HL-60 (cell line): Measurements from ENCODE around the gene APOD.

Experiments used
- DNase-seq, 2 experiments: peaks; one replicate each; pipeline ENCODE4 v3.0.0-alpha.2; 2010 to 2020; ENCODE audit warnings: low read depth in 1 of 2, low spot score in 1 of 2
- H3K27ac ChIP-seq: fragments of 250-450 bp; sonication (Bioruptor Pico); replicated peaks from 2 replicates; pipeline ENCODE4 v1.5.1; 2020; ENCODE audit warnings: mild to moderate bottlenecking, moderate library complexity
- H3K27me3 ChIP-seq: fragments of 250-450 bp; sonication (Bioruptor Pico); 2 replicates; pipeline ENCODE4 v1.5.1; 2021; ENCODE audit warnings: mild to moderate bottlenecking, moderate library complexity; ENCODE audit not compliant: insufficient read depth, poor library complexity, severe bottlenecking
- H3K4me3 ChIP-seq: replicated peaks from 2 replicates; pipeline ENCODE4 v1.5.1; 2011; ENCODE audit warnings: mild to moderate bottlenecking, control low read depth, low read length; ENCODE audit not compliant: insufficient read depth
- GABPA ChIP-seq: IDR thresholded peaks from 2 replicates; pipeline ENCODE4 v1.6.1; 2012; ENCODE audit warnings: low read depth
- POLR2AphosphoS5 ChIP-seq: IDR thresholded peaks from 2 replicates; pipeline ENCODE4 v1.6.1; 2012; ENCODE audit warnings: low read depth
- REST ChIP-seq: IDR thresholded peaks from 2 replicates; pipeline ENCODE4 v1.6.1; 2012; ENCODE audit warnings: low read depth; ENCODE audit not compliant: insufficient replicate concordance
- SPI1 ChIP-seq: IDR thresholded peaks from 2 replicates; pipeline ENCODE4 v1.6.1; 2012; ENCODE audit warnings: low read depth, mild to moderate bottlenecking, borderline replicate concordance
- TF ChIP-seq, protein P1 (sequence below): IDR thresholded peaks from one replicate; pipeline ENCODE4 v1.5.1; 2011; ENCODE audit warnings: low read length, control low read depth, inconsistent platforms; ENCODE audit not compliant: insufficient read depth

APOD gene

DNA sequence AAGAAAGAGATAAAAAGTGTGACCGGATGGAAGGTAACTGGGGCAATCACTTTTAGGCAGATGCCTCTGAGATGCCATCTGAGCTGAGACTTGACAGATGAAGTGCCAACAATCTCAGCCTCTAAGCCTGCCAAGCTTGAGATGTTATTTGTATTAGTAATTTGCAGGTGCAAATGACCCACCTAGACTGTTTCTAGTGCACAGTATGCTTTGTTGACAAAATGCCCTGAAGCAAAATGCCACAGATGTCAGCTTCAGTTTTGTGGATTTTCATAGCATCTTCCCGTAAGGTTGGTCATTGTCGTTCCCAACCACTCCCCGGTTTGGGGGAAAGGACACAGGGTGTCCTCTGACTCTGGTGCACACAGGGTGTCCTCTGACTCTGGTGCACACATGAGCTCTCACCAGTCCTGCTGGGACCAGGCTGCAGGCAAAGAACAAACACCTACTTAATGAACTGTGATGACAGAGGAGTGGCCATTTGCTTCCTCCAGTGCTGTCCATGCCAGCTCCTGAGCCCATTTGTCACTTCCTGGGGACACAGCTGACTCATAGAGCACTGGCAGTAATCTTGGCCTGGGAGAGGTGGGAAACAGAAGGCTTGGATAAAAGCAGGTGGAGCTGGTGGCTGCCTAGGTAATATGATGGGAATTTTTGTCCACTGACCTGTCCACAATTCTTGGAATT, 23.9 kb downstream of the APOD start:
- no peak for TF ChIP-seq POLR2AphosphoS5
- no peak for TF ChIP-seq REST
- TF ChIP-seq GABPA: no peak
- TF ChIP-seq, protein P1, sequence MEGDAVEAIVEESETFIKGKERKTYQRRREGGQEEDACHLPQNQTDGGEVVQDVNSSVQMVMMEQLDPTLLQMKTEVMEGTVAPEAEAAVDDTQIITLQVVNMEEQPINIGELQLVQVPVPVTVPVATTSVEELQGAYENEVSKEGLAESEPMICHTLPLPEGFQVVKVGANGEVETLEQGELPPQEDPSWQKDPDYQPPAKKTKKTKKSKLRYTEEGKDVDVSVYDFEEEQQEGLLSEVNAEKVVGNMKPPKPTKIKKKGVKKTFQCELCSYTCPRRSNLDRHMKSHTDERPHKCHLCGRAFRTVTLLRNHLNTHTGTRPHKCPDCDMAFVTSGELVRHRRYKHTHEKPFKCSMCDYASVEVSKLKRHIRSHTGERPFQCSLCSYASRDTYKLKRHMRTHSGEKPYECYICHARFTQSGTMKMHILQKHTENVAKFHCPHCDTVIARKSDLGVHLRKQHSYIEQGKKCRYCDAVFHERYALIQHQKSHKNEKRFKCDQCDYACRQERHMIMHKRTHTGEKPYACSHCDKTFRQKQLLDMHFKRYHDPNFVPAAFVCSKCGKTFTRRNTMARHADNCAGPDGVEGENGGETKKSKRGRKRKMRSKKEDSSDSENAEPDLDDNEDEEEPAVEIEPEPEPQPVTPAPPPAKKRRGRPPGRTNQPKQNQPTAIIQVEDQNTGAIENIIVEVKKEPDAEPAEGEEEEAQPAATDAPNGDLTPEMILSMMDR: no peak
- no peak for TF ChIP-seq SPI1
- DNase-seq: no peak
- H3K4me3 ChIP-seq: no peak overlapping the region
- no peaks in the 10 kb centered on the region for H3K27me3 ChIP-seq
- H3K27ac ChIP-seq: no peak overlapping the region

DNA sequence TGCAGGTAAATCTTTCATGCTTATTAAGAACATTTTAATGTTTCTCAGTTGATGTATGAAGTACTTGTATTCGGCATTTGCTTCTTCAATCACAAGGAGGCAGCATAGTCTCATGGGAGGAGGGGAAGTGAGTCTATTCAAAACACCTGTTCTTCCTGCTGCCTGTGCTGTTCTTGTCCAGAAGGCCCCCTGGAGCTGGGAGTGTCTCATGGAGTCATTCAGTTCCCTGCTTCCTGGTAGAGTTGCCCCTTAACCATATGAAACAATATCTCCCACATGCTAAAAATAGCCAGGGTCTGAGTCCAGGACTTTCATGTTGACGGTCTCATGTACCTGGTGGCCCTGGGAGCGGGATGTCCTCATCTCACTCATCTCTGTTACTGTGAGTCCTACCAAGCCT, 25.1 kb downstream of the APOD start:
- TF ChIP-seq GABPA: no peak
- 0 out of 2 replicates have a peak, but pooled peaks have one; percentile 22 for TF ChIP-seq SPI1
- no peak for TF ChIP-seq REST
- Histone ChIP-seq H3K4me3 (no peak overlapping the region), H3K27me3 (no peaks in the 10 kb centered on the region), H3K27ac (no peak overlapping the region)
- DNase-seq: peak; percentile 39 to 52

- Histone ChIP-seq H3K27me3 (no peaks in the 10 kb centered on the region), H3K4me3 (no peak overlapping the region), H3K27ac (no peak overlapping the region)
- TF ChIP-seq GABPA: no peak
- no peak for TF ChIP-seq REST
- TF ChIP-seq, protein P1: no peak
- no peak for TF ChIP-seq POLR2AphosphoS5
- no peak for TF ChIP-seq SPI1
- DNase-seq: no peak
Observed at GRCh38 chr3:195557322-195557721, 26.4 kb downstream of the APOD start.

- TF ChIP-seq POLR2AphosphoS5 (no peak), GABPA (no peak), REST (no peak), SPI1 (no peak)
- TF ChIP-seq, protein P1: no peak
- DNase-seq: no peak
Observed at GRCh38 chr3:195556390-195556789, 27.4 kb downstream of the APOD start.

More at GRCh38 chr3:195556390-195556789, 27.4 kb downstream of the APOD start:
- Histone ChIP-seq H3K4me3 (no peak overlapping the region), H3K27me3 (no peaks in the 10 kb centered on the region), H3K27ac (no peak overlapping the region)
